Fibroblast of pulmonary artery (primary cell): Measurements from ENCODE around the gene ARHGDIA.

Experiments
- DNase-seq: peaks from one replicate; pipeline ENCODE4 v3.0.0-alpha.2; 2010; ENCODE audit warnings: low read depth
- H3K4me3 ChIP-seq: replicated peaks from 2 replicates; pipeline ENCODE4 v1.5.1; 2011; ENCODE audit warnings: low read depth, mild to moderate bottlenecking, control low read depth, low read length, moderate library complexity
- CTCF ChIP-seq: IDR thresholded peaks from 2 replicates; pipeline ENCODE4 v1.5.1; 2011; ENCODE audit warnings: mild to moderate bottlenecking, control low read depth, low read length, inconsistent platforms; ENCODE audit errors: missing control alignments

Gene ARHGDIA

GRCh38 chr17:81909231-81909630, 38.1 kb upstream of the ARHGDIA start:
- no peak for DNase-seq
- no peak overlapping the region for H3K4me3 ChIP-seq
- no peak for TF ChIP-seq CTCF

- TF ChIP-seq CTCF: no peak
- no peak overlapping the region for H3K4me3 ChIP-seq
- no peak for DNase-seq
These were observed 37.7 kb upstream of the ARHGDIA start for GRCh38 chr17:81908793-81909192.

- TF ChIP-seq CTCF: no peak
These were observed 36.3 kb upstream of the ARHGDIA start for GRCh38 chr17:81907219-81908145.

GRCh38 chr17:81906476-81907218, 35.5 kb upstream of the ARHGDIA start:
- no peak for DNase-seq
- no peak overlapping the region for H3K4me3 ChIP-seq
- TF ChIP-seq CTCF: no peak

More at GRCh38 chr17:81907219-81908145, 36.3 kb upstream of the ARHGDIA start:
- DNase-seq: no peak
- no peak overlapping the region for H3K4me3 ChIP-seq

GRCh38 chr17:81905993-81906392, 34.9 kb upstream of the ARHGDIA start:
- TF ChIP-seq CTCF: no peak
- no peak for DNase-seq
- no peak overlapping the region for H3K4me3 ChIP-seq

- H3K4me3 ChIP-seq: no peak overlapping the region
- TF ChIP-seq CTCF: no peak
- DNase-seq: no peak
These were observed 34.3 kb upstream of the ARHGDIA start for GRCh38 chr17:81905424-81905875.
